ENCODE results near the gene POU2F1.

POU2F1 gene

DNA sequence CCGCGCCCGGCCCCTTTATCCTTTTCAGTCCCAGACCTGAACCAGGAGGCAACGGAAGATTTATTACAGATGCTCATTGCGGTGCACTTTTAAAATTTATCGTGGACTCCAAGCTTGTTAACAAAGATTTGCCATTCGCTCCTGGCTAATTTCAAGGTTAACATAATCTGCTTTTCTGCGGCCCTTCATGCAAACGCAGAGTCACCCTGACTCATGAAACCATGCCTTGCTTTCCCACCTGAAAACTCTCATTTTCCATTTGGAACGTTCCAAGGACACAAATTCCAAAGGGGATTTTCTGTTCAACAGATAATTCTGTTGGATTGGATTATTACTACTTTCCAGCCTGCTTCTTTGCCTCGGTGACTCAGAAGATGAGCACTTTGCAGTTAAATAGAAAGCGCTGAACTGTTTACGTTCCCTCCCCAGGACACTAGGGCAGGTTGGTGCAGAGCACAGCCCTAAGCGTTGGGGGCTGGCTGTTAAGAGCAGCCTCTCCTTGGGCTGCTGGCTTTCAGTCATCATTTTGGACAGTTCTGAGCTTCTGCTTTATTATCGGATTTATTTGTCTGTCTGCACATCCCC lies 246.5 kb downstream of the POU2F1 start:
- no peak overlapping the region for H3K4me3 Mint-ChIP-seq
- H3K9me3 Mint-ChIP-seq: no peaks in the 10 kb centered on the region
- peaks cover 23% of the 10 kb centered on the region for H3K27me3 Mint-ChIP-seq (ENCODE audit: low read depth)
- TF ChIP-seq, protein P1, sequence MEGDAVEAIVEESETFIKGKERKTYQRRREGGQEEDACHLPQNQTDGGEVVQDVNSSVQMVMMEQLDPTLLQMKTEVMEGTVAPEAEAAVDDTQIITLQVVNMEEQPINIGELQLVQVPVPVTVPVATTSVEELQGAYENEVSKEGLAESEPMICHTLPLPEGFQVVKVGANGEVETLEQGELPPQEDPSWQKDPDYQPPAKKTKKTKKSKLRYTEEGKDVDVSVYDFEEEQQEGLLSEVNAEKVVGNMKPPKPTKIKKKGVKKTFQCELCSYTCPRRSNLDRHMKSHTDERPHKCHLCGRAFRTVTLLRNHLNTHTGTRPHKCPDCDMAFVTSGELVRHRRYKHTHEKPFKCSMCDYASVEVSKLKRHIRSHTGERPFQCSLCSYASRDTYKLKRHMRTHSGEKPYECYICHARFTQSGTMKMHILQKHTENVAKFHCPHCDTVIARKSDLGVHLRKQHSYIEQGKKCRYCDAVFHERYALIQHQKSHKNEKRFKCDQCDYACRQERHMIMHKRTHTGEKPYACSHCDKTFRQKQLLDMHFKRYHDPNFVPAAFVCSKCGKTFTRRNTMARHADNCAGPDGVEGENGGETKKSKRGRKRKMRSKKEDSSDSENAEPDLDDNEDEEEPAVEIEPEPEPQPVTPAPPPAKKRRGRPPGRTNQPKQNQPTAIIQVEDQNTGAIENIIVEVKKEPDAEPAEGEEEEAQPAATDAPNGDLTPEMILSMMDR (IDR thresholded peaks at IDR 0.05; ENCODE audit: unreplicated experiment in 3 of 3): no peak
- no peak overlapping the region for H3K27ac Mint-ChIP-seq
- H3K4me1 Mint-ChIP-seq: peaks cover 34% of the 10 kb centered on the region
- H3K36me3 Mint-ChIP-seq (ENCODE audit: low read depth): no peaks in the 10 kb centered on the region

GRCh38 chr1:167467752-167468151 lies 247.1 kb downstream of the POU2F1 start:
- peaks cover 21% of the 10 kb centered on the region for H3K27me3 Mint-ChIP-seq (ENCODE audit: low read depth)
- no peak overlapping the region for H3K4me3 Mint-ChIP-seq
- H3K4me1 Mint-ChIP-seq: peaks cover 39% of the 10 kb centered on the region
- no peak overlapping the region for H3K27ac Mint-ChIP-seq
- H3K36me3 Mint-ChIP-seq (ENCODE audit: low read depth): no peaks in the 10 kb centered on the region
- H3K9me3 Mint-ChIP-seq: no peaks in the 10 kb centered on the region
- TF ChIP-seq, protein P1 (IDR thresholded peaks at IDR 0.05; ENCODE audit: unreplicated experiment in 3 of 3): no peak

DNA sequence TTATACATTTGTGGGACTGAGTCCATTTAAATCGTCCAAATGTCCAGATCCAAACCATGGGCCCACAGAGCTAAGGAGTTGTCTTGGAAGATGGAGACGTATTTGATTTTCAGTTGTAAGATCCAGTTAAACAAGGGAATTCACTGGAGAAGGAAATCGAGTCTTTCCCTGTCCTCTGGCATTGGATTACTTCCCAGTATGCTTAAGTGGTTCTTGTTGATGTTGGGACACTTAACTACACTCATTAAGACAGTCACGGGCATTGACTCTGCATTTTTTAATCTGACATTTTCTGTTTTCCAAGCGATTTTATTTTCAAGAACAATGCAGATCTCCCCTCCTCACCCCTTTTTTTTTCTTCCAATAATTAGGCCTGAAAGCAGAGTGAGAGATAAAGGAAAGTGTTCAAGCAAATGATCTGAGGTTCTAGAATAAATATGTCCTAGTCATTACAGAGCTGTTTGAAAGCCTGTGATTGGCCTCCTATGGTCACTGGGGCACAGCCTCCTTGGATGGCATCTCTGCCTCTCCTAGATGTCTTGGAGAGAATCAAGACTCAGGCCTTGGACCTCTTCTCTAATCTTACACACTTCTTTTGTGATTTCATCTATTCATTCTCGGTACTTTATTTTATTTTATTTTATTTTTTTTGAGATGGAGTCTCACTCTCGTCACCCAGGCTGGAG lies 248.7 kb downstream of the POU2F1 start:
- H3K4me1 Mint-ChIP-seq: peaks cover 44% of the 10 kb centered on the region
- no peak overlapping the region for H3K4me3 Mint-ChIP-seq
- H3K27me3 Mint-ChIP-seq (ENCODE audit: low read depth): peaks cover 9% of the 10 kb centered on the region
- TF ChIP-seq, protein P1 (IDR thresholded peaks at IDR 0.05; ENCODE audit: unreplicated experiment in 3 of 3): no peak
- no peaks in the 10 kb centered on the region for H3K36me3 Mint-ChIP-seq (ENCODE audit: low read depth)
- no peaks in the 10 kb centered on the region for H3K9me3 Mint-ChIP-seq
- H3K27ac Mint-ChIP-seq: no peak overlapping the region

GRCh38 chr1:167471568-167471967 lies 250.9 kb downstream of the POU2F1 start:
- H3K9me3 Mint-ChIP-seq: peaks cover 5% of the 10 kb centered on the region
- no peaks in the 10 kb centered on the region for H3K36me3 Mint-ChIP-seq (ENCODE audit: low read depth)
- H3K27ac Mint-ChIP-seq: no peak overlapping the region
- peaks cover 30% of the 10 kb centered on the region for H3K4me1 Mint-ChIP-seq
- TF ChIP-seq, protein P1 (IDR thresholded peaks at IDR 0.05; ENCODE audit: unreplicated experiment in 3 of 3): no peak
- H3K4me3 Mint-ChIP-seq: no peak overlapping the region
- no peaks in the 10 kb centered on the region for H3K27me3 Mint-ChIP-seq (ENCODE audit: low read depth)

DNA sequence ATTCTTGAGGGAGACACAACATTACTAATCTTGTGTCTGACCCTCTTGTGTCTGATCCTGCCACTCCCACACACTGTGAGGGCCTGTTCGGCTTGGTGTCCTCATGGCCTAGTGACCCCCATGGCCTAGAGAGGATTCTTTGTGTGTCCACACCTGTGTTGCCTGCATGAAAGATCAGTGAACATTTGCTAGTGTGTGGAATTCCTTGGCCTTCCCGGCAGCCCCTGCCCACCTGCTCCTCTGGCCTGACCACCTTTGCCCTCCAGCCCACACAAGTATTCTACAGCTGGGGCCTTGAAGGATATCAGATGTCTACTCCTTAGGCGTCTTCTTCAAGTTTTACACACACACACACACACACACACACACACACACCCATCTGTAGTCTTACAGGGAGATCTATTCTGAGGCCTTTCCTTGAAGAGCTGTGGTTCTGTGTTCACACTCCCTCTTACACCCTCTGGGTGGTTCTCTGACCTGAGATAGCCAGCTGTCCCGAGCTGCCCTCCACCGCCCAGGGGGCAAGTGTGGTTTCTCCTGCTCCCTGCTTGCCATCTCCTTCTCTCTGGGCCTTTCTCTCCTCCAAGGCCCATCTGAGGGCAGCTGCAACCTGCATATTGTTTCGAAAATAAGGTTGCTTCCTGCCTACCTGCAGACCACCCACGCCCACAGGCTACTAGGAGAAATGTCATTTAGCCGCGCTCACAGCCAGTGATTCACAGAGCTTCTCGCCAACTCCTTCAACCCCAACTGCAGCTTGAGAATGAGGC lies 252.3 kb downstream of the POU2F1 start:
- Mint-ChIP-seq H3K9me3 (peaks cover 5% of the 10 kb centered on the region), H3K27ac (no peak overlapping the region), H3K36me3 (ENCODE audit: low read depth) (no peaks in the 10 kb centered on the region), H3K4me1 (peaks cover 36% of the 10 kb centered on the region), H3K27me3 (ENCODE audit: low read depth) (no peaks in the 10 kb centered on the region), H3K4me3 (no peak overlapping the region)
- TF ChIP-seq, protein P1 (IDR thresholded peaks at IDR 0.05; ENCODE audit: unreplicated experiment in 3 of 3): no peak
